Measurements from ENCODE around the gene KCNQ1.

KCNQ1 gene

DNA sequence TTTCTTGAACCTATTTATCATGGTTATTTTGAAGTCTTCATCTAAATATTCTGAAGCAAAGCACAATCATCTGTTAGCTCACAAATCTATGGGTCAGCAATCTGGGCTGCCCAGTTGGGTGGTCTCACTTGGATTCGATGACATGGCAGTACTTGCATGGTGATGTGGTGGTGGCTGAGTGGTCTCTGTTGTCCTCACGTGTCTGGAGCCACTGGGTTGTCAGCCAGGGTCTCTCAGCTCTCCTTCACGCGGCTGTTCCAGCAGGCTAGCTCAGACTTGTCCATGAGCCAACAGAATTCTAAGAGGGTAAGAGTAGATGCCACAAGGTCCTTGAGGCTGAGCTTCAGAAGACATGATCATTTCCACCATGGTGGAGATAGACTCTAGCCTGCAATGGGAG is 321.4 kb downstream of the KCNQ1 start:
- no peak for DNase-seq (ENCODE audit: low read depth)

DNA sequence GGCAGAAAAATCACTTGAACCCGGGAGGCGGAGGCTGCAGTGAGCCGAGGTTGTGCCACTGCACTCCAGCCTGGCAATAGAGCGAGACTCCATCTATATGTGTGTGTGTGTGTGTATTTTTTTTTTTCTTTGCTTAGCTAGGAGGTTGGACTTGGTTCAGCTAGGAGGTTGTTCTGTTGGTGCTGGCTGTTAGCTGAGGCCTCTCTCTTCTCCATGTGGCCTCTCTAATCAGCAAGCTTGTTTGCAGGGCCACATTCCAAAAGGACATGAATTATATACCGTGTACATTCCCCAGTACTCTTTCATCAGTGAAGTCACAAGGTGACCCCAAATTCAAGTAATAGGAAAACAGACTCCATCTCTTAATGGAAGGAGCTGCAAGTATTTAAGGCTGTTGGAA is 322.3 kb downstream of the KCNQ1 start:
- DNase-seq (ENCODE audit: low read depth): no peak

DNA sequence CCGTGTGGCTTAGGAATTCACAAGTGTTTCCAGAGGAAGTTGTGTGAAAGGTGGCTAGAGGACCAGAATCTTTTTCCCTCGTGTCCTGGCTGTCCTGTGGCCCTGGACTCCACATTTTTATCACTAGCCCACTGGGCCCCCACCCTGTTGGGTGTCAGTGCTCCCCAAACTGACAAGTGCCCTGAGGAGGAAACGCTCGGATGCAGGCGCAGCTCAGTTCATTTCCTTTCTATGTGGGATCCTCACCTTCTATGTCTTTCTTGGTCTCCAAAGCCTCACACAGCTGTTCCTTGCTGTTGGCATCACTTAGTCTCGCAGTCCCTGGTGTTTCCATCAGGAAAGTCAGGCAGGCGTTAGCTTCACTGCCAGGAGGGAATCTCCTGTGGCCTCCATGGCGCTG is 323.0 kb downstream of the KCNQ1 start:
- DNase-seq (ENCODE audit: low read depth): no peak

DNA sequence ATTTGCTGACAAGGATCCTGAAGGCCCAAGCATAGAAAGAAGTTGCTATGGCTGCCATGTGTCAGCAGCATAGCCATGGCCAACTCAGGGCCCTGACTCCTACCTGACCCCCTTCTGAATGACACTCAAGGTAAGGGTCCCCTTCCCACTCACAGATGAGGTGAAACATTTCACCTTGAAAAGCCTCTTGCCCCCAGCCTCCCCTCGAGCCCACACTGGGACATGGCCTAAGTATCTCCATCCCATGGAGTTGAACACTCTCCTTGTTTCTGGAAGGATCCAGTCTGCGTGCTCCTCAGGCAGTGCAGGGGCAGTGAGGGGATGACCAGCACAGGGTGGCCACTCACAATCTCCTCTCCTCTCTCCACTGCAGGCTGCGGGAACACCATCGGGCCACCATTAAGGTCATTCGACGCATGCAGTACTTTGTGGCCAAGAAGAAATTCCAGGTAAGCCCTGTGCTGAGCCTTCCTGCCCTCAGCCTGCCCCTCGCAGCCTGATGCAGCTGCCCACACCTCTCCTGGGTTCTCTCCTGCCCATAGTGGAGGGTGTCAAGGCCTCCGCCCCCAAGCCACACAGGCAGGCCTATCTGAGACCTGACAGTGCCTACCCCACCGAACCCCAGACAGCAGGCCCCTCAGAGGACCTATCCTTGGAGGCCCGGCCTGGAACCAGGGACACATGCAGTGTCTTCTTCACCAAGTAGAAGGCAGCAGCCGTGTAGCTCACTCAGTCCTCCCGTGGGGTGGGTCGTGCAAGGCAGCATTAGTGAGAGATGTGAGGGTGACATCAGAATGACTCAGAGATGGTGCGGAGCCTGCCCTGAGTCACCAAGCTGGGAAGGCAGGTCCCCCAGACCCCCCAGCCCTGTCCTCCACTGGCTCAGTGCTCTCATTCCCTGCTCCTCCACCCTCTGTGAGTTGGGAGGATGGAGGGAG is 323.9 kb downstream of the KCNQ1 start:
- DNase-seq (ENCODE audit: low read depth): no peak

DNA sequence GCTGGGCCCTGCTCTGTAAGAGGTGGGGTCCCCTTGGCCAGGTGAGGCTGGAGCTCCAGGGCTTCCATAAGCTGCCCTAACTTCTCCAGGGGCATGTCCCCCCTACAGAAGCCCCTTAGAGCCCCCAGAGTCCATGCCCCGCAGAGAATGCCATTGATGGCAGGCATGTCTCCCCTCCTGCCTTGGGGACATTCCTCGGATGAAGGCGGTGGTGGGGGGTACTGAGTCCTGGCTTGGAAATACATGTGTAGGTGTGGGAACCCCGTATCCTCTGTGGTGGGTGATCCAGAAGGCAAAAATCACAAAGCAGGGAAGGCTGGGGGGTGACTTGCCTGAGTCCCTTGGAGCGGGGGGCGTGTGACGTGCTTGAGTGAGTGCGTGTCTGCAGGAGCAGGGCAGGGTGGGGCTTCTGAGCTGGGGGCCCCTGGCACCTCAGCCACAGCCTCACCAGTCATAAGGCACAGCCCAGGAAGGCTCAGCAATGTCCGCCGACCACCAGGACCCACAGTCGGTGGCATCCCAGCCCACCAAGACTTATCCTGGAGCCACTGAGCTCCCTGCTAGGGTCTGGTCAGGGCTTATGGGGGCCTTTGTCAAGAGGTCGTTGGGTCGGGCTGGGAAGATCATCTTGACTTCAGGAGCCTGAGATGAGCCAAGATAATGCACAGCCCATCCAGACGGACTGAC is 324.7 kb downstream of the KCNQ1 start:
- DNase-seq (ENCODE audit: low read depth): no peak

DNA sequence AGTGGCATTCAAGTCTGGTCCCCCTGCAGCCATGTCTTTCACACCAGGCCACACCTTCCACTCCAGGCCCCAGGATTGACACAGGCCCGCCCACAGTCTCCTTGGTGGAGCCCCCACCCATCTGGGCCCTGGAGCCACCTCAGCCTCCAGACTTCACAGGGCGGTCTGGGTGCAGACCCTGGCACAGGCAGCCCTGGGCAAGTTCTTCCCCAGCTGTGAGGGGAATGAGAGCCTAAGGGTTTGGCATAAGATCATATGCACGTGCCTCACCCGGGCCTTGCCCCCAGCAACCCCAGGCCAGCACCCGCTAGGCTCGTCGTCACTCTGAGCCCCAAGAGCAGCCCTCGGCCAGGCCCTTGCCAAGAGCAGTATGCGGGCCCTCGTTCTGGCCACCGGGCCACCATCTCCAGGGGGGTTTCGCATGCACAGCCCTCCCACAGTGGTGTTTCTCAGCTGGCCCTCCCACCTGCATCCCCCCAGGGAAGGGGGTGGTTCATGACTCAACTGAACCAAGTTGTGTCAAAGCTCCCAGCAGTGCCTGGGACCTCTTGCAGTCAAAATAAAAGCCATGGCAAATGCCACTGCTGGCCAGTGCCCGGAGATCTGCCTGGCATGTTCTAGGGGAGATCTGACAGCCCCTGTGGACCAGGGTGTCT is 325.4 kb downstream of the KCNQ1 start:
- DNase-seq (ENCODE audit: low read depth): no peak

DNA sequence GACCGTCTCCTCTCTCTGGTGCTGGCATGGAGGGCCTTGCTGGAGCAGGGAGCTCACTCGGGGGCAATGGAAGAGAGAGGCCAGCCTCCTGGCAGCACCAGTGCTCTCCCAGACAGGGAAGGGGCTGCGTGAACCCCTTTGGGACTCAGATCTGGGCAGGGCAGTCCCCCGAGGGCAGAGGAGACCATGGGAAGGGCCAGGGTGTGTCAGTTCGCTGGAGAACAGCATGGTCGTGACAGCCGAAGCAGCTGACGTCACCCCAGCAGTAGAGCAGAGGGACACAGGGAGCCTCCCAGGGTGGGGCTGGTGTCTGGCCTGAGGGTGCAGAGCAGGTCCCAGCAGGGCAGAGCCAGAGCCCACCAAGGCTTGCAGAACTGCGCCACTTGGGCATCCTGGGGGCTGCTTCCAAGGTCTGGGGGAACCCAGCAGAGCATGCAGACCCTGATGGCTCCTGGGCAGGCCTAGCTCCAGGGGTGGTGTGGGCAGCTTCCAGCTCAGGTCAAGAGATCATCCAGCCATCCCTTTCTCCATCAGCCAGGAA is 326.0 kb downstream of the KCNQ1 start:
- no peak for DNase-seq (ENCODE audit: low read depth)

DNA sequence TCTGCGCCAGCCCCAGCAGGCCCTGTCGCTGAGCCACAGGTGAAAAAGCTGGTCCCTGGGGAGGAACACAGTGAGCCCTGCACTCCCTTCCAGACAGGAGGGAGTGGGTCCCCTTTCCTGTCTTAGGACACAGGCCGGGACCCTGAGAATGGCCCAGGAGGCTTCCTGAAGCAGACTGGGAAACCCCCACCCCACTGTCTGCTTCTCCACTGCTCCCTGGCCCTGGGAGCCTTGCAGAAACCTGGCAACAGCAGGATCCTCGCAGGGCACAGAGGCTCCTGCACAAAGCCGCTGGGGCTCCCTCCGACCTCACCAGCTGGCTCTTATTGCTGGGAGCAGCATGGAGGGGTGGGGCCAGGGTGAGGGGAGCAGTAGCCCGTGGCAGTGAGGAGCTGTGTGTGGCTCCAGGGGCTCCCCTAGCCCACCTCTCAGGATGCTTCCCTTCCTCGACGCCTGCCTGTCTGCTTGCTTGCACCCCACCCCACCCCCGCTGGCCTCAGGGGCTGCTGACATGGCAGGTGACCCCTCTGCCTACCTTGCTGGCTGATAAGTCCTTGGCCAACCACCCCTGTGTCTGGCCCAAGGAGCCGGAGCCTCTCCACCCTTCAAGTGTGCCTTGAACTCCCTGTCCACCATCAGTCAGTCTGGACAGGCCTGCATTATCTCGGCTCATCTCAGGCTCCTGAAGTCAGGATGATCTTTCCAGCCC is 327.1 kb downstream of the KCNQ1 start:
- no peak for DNase-seq (ENCODE audit: low read depth)

DNA sequence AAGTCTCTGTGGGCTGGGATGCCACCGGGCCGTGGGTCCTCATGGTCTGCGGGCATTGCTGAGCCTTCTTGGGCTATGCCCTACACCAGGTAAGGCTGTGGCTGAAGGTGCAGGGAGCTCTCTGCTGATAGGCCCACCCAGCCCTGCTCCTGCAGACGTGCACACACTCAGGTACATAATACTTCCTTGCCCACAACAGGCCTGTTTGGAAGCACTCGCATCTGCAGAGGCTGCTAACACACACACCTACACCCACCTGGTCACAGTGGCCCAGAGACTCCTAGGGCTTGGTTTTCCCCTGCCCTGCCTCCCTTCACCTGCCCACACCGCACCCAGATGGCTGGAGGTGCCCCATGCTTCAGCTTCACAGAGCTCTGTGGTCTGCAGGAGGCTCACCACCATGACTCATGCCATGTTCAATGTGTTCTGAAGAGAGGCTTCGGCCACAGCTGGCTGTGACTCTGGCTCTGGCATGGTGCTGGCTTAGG is 327.8 kb downstream of the KCNQ1 start:
- DNase-seq (ENCODE audit: low read depth): no peak

DNA sequence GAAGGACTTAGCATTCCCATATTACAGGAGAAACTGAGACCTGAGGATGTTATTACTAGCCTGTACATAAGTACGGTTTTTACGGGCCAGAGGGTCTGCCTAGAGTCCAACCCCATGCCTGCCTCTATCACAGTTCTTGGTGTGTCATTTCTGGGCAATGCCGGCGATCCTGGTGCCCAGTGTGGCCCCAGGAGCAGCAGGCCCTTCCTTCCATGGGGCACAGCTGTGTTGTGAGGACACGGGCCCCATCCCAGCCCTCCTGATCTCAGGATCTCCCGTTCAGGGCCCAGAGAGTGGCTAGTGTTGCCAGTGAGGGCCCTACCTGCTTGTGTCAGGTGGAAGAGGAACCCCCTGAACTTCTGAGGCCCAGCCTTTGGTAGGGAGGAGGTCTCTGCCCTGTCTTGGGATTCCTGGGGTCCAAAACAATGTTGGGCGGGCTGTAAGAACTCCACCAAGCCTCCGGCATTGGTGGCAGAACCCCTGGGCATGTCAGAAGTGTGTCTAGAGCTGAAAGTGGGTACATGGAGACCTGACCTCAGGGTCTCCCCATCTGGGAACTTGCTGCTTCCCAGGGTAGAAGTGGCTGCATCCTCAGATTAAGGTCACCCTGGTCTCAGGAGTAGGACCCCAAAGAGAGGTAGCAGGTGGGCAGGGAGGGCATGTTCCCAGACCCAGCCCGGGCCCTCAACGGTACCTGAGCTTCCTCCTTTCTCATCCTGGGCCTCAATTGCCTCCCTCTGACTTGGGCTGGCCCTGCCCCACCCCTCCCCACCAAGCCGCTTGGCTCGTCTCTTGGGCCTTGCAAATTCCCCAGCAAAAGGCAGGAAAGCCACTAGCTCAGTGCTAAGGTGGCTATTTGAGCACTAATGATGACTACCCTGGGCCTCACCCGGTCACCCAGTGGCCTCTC is 329.6 kb downstream of the KCNQ1 start:
- DNase-seq (ENCODE audit: low read depth): no peak

DNA sequence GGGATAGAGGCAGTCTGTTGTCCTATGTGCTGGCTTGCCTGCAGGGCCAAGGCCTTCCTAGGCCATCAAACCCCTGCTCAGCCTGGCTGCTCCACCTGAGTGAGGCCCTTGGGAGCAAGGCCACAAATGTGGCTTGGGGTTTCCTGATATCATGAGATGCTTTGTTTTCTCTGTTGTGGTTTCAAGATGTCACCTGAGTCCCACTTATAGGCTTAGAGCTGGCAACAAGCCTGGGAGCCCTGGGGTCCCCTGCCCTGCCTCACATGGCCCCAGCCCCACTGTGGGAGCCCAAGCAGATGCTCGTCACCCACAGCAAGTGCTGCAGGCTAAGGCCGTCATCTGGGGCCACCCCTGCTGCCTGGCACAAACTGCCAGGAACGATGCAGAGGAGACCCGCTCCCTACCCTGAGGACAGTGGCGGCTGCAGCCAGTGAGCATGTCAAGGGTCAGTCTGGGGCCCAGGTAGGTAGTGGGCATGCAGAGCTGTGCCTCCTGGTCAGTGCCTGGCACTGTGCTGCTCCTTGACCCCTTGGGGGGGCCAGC is 330.3 kb downstream of the KCNQ1 start:
- DNase-seq (ENCODE audit: low read depth): no peak

DNA sequence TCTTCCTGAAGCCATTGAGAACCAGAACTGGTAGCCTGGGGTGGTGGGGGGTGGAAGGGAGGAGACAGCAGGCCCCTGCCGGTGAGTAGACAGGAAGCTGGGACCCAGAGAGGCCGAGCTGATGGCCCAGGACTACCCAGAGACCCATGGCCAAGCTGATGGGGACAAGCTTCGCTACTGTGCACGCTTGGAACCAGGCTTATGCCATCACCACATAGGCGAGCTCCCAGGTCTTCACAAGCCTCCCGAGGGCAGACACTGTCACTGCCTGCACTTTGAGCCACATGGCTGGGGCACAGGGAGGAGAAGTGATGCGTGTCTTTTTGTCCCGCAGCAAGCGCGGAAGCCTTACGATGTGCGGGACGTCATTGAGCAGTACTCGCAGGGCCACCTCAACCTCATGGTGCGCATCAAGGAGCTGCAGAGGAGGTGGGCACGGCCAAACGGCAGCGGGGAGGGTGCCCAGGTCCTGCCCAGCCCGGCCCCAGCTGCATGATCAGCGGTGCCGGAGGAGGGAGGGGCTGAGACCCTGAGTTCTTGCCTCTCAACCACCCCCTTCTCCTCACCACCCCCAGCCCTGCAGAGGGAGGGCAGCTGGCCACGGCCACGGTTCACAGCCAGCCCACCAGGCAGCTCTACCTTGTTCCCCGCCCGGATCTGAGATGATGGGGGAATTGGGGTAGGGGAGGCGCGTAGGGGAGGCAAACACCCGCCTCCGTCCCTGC is 331.0 kb downstream of the KCNQ1 start:
- DNase-seq (ENCODE audit: low read depth): no peak

DNA sequence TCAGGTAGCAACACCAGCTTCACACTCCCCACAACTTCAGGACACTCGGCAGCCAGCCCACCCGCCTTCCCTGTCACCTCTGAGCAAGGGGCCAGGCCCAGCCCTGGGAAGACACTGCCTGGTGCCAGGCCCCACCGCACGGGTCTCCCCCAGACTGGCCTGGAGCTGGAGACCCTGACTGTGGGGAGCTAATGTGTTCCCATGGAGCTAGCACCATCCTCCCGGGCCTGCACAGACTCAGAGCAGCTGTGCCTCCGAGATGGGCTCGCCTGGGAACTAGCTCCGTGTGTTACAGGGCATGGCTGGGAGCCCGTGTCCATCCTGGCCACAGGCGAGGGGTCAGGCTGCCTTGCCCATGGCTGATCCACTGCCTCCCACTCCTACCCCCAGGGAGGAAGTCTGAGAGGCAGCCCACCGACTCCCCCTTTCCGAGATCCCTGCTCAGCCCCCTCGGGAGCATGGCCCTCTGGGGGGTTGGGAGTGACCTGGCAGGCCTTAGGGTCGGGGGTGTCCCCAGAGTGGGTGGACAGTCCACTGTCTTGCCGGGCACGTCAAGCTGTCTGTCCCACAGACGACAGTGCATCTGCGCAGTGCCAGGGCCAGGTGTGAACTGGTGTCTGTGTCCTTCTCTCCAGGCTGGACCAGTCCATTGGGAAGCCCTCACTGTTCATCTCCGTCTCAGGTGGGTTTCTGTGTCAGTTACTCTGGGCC is 331.7 kb downstream of the KCNQ1 start:
- DNase-seq (ENCODE audit: low read depth): no peak

DNA sequence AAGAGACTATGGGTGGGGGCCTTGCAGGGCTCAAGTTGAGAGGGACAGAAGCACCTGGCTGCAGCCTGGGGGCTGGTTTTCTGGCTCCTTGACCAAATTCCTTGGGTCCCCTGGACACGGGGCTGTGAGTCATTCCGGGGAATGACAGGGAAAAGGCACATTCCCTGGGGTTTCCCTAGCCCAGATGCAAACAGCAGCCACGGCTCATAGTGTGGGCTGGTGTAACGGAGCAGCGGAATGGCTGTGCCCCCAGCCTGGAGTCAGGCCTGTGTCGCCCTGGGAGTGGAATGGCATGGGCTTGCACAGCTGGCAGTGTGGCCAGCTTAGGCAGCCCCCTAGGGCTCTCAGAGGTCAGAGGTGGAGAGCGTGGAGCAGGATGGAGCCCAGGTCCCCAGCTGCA is 332.6 kb downstream of the KCNQ1 start:
- DNase-seq (ENCODE audit: low read depth): no peak

DNA sequence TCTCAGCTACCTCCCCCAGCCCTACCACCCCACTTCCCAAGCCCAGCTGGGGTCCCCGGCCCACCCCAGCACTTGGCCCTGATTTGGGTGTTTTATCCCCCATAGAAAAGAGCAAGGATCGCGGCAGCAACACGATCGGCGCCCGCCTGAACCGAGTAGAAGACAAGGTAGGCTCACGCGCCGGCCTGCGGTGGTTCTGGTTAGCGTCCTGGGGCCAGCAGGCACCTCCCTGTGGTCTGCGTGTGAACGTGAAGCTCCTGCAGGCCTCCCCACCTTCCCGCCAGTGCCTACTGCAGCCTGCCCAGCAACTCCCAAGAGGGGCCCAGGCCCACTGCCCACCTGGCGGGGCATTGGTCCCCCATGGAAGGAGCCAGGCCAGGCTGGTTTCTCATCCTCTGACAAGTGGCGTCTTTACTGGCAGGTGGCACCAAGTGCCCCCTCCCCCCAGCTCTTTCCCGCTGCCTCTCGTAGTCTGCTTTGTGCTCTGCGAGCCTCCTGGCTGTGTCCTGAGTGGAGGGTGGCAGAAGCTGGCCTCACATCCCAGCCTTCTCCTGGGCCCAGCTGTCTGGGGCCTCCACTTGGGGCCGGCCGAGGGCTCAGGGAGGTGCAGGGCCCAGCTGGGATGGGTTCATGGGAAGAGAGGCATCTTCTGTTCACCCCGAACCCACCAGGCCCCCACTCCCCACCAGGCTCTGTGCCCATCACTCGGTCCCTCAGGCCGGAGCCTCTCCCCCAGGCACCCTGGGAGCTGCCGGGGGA is 333.2 kb downstream of the KCNQ1 start:
- no peak for DNase-seq (ENCODE audit: low read depth)

DNA sequence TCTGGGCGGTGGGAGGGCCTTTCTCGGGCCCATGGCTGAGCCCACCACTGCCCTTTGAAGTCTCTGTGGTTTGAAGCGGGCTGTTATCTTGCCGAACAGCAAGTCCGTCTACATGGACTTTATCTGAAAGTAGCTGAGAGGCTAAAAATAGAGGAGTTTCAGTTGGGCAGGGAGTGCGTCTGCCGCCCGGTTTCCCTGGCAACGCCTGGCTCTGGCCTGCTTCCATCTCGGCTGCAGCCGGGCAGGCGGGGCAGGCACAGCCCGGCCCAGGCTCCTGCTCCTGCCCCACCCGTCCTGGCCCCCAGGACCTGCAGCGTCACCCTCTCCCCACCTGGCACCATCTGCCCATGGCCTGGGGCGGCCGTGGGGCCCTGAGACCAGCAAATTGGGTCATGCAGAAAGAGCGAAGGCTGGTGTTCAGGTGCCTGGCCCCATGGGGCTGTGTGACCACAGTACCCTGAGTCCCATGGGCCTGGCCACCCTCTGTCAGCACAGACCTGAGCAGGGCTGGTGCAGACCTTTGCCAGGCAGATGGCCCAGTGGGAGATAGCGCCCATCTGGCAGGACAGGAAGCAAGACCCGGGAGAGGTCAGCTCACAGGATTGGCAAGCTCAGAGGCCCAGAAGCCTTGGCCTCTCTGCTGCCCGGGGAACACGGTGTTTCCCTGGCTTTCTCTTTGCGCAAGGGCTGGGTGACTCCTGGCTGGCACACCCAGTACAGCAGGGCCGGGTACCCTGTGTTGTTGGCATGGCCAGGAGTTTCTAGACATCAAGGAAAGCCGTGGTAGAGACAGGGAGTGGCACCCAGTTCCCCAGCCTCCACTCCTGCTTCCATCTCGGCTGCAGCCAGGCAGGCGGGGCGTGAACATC is 334.1 kb downstream of the KCNQ1 start:
- DNase-seq (ENCODE audit: low read depth): no peak

DNA sequence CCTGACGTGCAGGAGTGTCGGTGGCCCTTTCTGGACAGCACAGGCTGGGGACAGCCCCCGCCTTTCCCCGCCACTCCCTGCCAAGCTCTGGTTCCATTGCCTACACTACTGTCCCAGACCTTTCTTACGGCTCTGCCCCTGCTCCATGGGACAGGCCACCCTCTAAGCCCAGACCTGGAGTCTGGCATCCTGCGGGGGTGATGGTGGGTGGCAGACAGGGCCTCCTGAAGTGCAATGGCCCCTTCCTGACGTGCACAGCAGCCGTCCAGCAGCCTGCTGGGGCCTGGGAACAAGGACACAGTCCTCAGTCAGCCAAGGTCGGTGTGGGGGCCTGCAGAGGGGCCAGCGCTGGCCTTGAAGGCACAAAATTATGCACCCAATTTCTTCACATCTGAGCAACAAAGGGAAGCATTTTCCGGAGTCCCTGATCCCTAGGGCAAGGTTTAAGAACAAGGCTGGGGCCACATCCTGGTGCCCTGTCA is 334.7 kb downstream of the KCNQ1 start:
- no peak for DNase-seq (ENCODE audit: low read depth)
